ENCODE measurements around the gene IFI30.

- TF ChIP-seq RXRA (IDR thresholded peaks at IDR 0.05) (no peak), EGR1 (IDR thresholded peaks at IDR 0.05; ENCODE audit: low read depth in 2 of 2) (no peak), RAD21 (IDR thresholded peaks at IDR 0.05) (no peak), CTCF (IDR thresholded peaks at IDR 0.05; ENCODE audit: low read depth, low read length, missing input control) (no peak), JUND (IDR thresholded peaks at IDR 0.05) (no peak), TAF1 (conservative IDR thresholded peaks at IDR 0.05) (no peak), MAX (IDR thresholded peaks at IDR 0.05) (no peak)
These were observed 16.7 kb downstream of the IFI30 start for GRCh38 chr19:18190278-18190677.
